Natural killer cell (primary cell): ENCODE results near the gene GPR89A. TPM values are rescaled to one million over a fixed set of nuclear protein-coding genes. Genes with fewer than 3 reads are reported as not detected.
"Not testable (repeated sequence)": the region's sequence is repeated elsewhere in the genome, so short reads cannot be mapped to it uniquely, and the experiment has no call there.

ENCODE experiments used
- ATAC-seq, 3 donors: fragments of 150-1000 bp in 2 of 3; fragments of 200-7000 bp in 1 of 3; cut with Tn5 transposase; 1 replicate in 1 of 3; 2 replicates in 2 of 3; pipeline ENCODE4 v1.10.0; 2021; ENCODE audit warnings: mild to moderate bottlenecking in 2 of 3, moderate library complexity in 2 of 3
- DNase-seq, 2 donors: peaks; one replicate each; pipeline versions ENCODE4 v3.0.0 to v3.0.0-alpha.2; 2013 to 2021; ENCODE audit warnings: mixed read lengths in 1 of 2
- H3K27ac ChIP-seq: one replicate; pipeline ENCODE4 v1.5.1; 2013; ENCODE audit warnings: mild to moderate bottlenecking, low read length
- H3K27me3 ChIP-seq: one replicate; pipeline ENCODE4 v1.6.1; 2013; ENCODE audit warnings: low read length; ENCODE audit not compliant: control insufficient read depth, insufficient read depth
- H3K36me3 ChIP-seq: one replicate; pipeline ENCODE4 v1.6.1; 2013; ENCODE audit warnings: low read length; ENCODE audit not compliant: control insufficient read depth, insufficient read depth
- H3K4me1 ChIP-seq: one replicate; pipeline ENCODE4 v1.6.1; 2013; ENCODE audit warnings: low read length; ENCODE audit not compliant: control insufficient read depth, insufficient read depth
- H3K4me3 ChIP-seq: one replicate; pipeline ENCODE4 v1.5.1; 2013; ENCODE audit warnings: low read length
- H3K9me3 ChIP-seq: one replicate; pipeline ENCODE4 v1.6.1; 2013; ENCODE audit warnings: low read length; ENCODE audit not compliant: control insufficient read depth, insufficient read depth
- H3K27ac Mint-ChIP-seq, 2 donors: one replicate each; pipeline ENCODE4 v1.8.0; 2022; ENCODE audit warnings: mild to moderate bottlenecking in 2 of 2, mixed read lengths in 2 of 2, moderate library complexity in 1 of 2
- H3K27me3 Mint-ChIP-seq, 2 donors: one replicate each; pipeline ENCODE4 v1.8.0; 2022; ENCODE audit warnings: low read depth in 2 of 2, mixed read lengths in 2 of 2
- H3K36me3 Mint-ChIP-seq: one replicate; pipeline ENCODE4 v1.8.0; 2022; ENCODE audit warnings: mixed read lengths
- H3K4me1 Mint-ChIP-seq, 2 donors: one replicate each; pipeline ENCODE4 v1.8.0; 2022; ENCODE audit warnings: mixed read lengths in 2 of 2
- H3K4me3 Mint-ChIP-seq: one replicate; pipeline ENCODE4 v1.8.0; 2022; ENCODE audit warnings: mild to moderate bottlenecking, moderate library complexity, mixed read lengths
- H3K9me3 Mint-ChIP-seq, 2 donors: one replicate each; pipeline ENCODE4 v1.8.0; 2022; ENCODE audit warnings: mixed read lengths in 2 of 2
- WGBS: methylation state at CpG from one replicate; pipeline ENCODE4 v1.1.7; 2013; ENCODE audit warnings: missing lambda C conversion rate; ENCODE audit not compliant: insufficient coverage; 5-methylcytosine and 5-hydroxymethylcytosine counted together
- intact Hi-C: fragments of 100-400 bp; cut with micrococcal nuclease; formaldehyde crosslinking; loops from one replicate; pipeline ENCODE4 v1.14.2; 2022
- total RNA-seq, 4 donors: library from RNA; stranded (reverse); fragments of 120-200 nt in 1 of 4; gene quantifications; one replicate each; pipeline versions ENCODE4 v1.2.3 to v1.2.4, GENCODE V29; 2013 to 2022

The GPR89A gene
- total RNA-seq, 3 donors from 2014 or later (not counting 1 experiment from before 2014, with no cell fraction given): 31.9 to 50.1 (median 37.2) TPM

GRCh38 chr1:145641886-145642285, 34.1 kb downstream of the GPR89A start:
- H3K4me3 ChIP-seq, H3K9me3 ChIP-seq, DNase-seq, H3K27me3 ChIP-seq, H3K4me1 Mint-ChIP-seq, H3K4me3 Mint-ChIP-seq, H3K36me3 ChIP-seq, H3K27ac ChIP-seq, H3K4me1 ChIP-seq, H3K27me3 Mint-ChIP-seq, H3K9me3 Mint-ChIP-seq, H3K27ac Mint-ChIP-seq, intact Hi-C loops, H3K36me3 Mint-ChIP-seq: not testable (repeated sequence)
- peak in 1 of 3 donors; percentile 23 for ATAC-seq
- WGBS: no CpG with 5 or more reads among the region's 2 CpGs

GRCh38 chr1:145643990-145644389, 36.2 kb downstream of the GPR89A start:
- not testable (repeated sequence) for H3K27ac Mint-ChIP-seq

GRCh38 chr1:145656245-145656943, 48.6 kb downstream of the GPR89A start:
- DNase-seq, H3K27me3 ChIP-seq, H3K27ac Mint-ChIP-seq, H3K9me3 Mint-ChIP-seq, H3K27me3 Mint-ChIP-seq, intact Hi-C loops, H3K9me3 ChIP-seq, H3K36me3 Mint-ChIP-seq, H3K36me3 ChIP-seq, H3K4me1 ChIP-seq, H3K27ac ChIP-seq, H3K4me3 Mint-ChIP-seq, ATAC-seq, H3K4me3 ChIP-seq: not testable (repeated sequence)
- 100% methylated on average over 1 of the region's 7 CpGs for WGBS
- peaks cover 6 to 14% of the 10 kb centered on the region in 2 donors for H3K4me1 Mint-ChIP-seq

More at GRCh38 chr1:145643990-145644389, 36.2 kb downstream of the GPR89A start:
- H3K9me3 Mint-ChIP-seq, H3K36me3 Mint-ChIP-seq, H3K9me3 ChIP-seq, H3K4me1 Mint-ChIP-seq, H3K4me1 ChIP-seq, intact Hi-C loops, H3K4me3 Mint-ChIP-seq, H3K27ac ChIP-seq, H3K36me3 ChIP-seq, DNase-seq, H3K27me3 Mint-ChIP-seq, H3K27me3 ChIP-seq, H3K4me3 ChIP-seq: not testable (repeated sequence)
- no CpG with 5 or more reads among the region's 1 CpG for WGBS
- peak; percentile 74 to 95 (median 78) for ATAC-seq

- H3K36me3 Mint-ChIP-seq, H3K27me3 Mint-ChIP-seq, H3K9me3 Mint-ChIP-seq, intact Hi-C loops, H3K4me3 ChIP-seq, DNase-seq, H3K27ac Mint-ChIP-seq, ATAC-seq, H3K36me3 ChIP-seq, H3K4me3 Mint-ChIP-seq, H3K27ac ChIP-seq, H3K27me3 ChIP-seq, H3K4me1 ChIP-seq, H3K9me3 ChIP-seq, H3K4me1 Mint-ChIP-seq: not testable (repeated sequence)
- 100% methylated on average over 1 of the region's 2 CpGs for WGBS
Observed at GRCh38 chr1:145662502-145662901, 54.7 kb downstream of the GPR89A start.

- H3K4me3 ChIP-seq, H3K27ac Mint-ChIP-seq, H3K27ac ChIP-seq, H3K27me3 ChIP-seq, ATAC-seq, H3K36me3 Mint-ChIP-seq, H3K4me1 ChIP-seq, DNase-seq, H3K4me3 Mint-ChIP-seq, H3K9me3 Mint-ChIP-seq, H3K27me3 Mint-ChIP-seq, intact Hi-C loops, H3K4me1 Mint-ChIP-seq, H3K9me3 ChIP-seq, H3K36me3 ChIP-seq: not testable (repeated sequence)
- WGBS: 86% methylated on average over 2 of the region's 4 CpGs
Observed at GRCh38 chr1:145665015-145665414, 57.2 kb downstream of the GPR89A start.

- H3K9me3 ChIP-seq, H3K27me3 ChIP-seq, intact Hi-C loops, H3K9me3 Mint-ChIP-seq, H3K27ac ChIP-seq, H3K27ac Mint-ChIP-seq, ATAC-seq, DNase-seq, H3K4me3 ChIP-seq, H3K4me3 Mint-ChIP-seq, H3K36me3 Mint-ChIP-seq, H3K27me3 Mint-ChIP-seq, H3K36me3 ChIP-seq: not testable (repeated sequence)
- peaks cover 14% of the 10 kb centered on the region for H3K4me1 ChIP-seq
- no CpG with 5 or more reads among the region's 3 CpGs for WGBS
- H3K4me1 Mint-ChIP-seq: peaks cover 16 to 18% of the 10 kb centered on the region in 2 donors
Observed at GRCh38 chr1:145670995-145671745, 63.4 kb downstream of the GPR89A start.

GRCh38 chr1:145673217-145673616, 65.4 kb downstream of the GPR89A start:
- H3K4me3 ChIP-seq, ATAC-seq, DNase-seq, intact Hi-C loops, H3K9me3 Mint-ChIP-seq, H3K27ac Mint-ChIP-seq, H3K4me3 Mint-ChIP-seq, H3K27me3 ChIP-seq, H3K36me3 ChIP-seq, H3K9me3 ChIP-seq, H3K27me3 Mint-ChIP-seq, H3K27ac ChIP-seq, H3K36me3 Mint-ChIP-seq: not testable (repeated sequence)
- H3K4me1 ChIP-seq: peaks cover 18% of the 10 kb centered on the region
- peaks cover 16 to 18% of the 10 kb centered on the region in 2 donors for H3K4me1 Mint-ChIP-seq
- no CpG with 5 or more reads among the region's 1 CpG for WGBS
